RWPE2 (cell line): Measurements from ENCODE around the gene N4BP2.

Experiments
- ATAC-seq: fragments of 200-7000 bp; cut with Tn5 transposase; 3 replicates; pipeline ENCODE4 v1.9.1; 2021; ENCODE audit warnings: low read depth
- DNase-seq: peaks from one replicate; pipeline ENCODE4 v3.0.0-alpha.2; 2020; ENCODE audit warnings: low spot score
- H3K27ac ChIP-seq: fragments of 450-650 bp; 2 replicates; pipeline ENCODE4 v1.5.1; 2017; ENCODE audit warnings: mild to moderate bottlenecking; ENCODE audit not compliant: poor library complexity, severe bottlenecking
- H3K27me3 ChIP-seq: fragments of 250-450 bp; sonication (Bioruptor Pico); 2 replicates; pipeline ENCODE4 v1.5.1; 2021; ENCODE audit warnings: mild to moderate bottlenecking, moderate library complexity; ENCODE audit not compliant: insufficient read depth, poor library complexity, severe bottlenecking
- H3K36me3 ChIP-seq: fragments of 250-450 bp; sonication (Bioruptor Pico); 2 replicates; pipeline ENCODE4 v1.5.1; 2020; ENCODE audit warnings: low read depth, mild to moderate bottlenecking, moderate library complexity
- H3K4me1 ChIP-seq: fragments of 250-450 bp; sonication (Bioruptor Pico); 2 replicates; pipeline ENCODE4 v1.5.1; 2021; ENCODE audit warnings: mild to moderate bottlenecking, moderate library complexity; ENCODE audit not compliant: insufficient read depth, poor library complexity, severe bottlenecking
- H3K4me3 ChIP-seq: fragments of 250-450 bp; sonication (Bioruptor Pico); 2 replicates; pipeline ENCODE4 v1.5.1; 2021; ENCODE audit warnings: mild to moderate bottlenecking, moderate library complexity; ENCODE audit not compliant: severe bottlenecking
- H3K9me3 ChIP-seq: fragments of 250-450 bp; sonication (Bioruptor Pico); 2 replicates; pipeline ENCODE4 v1.5.1; 2021; ENCODE audit warnings: mild to moderate bottlenecking, moderate library complexity; ENCODE audit not compliant: severe bottlenecking
- CTCF ChIP-seq: fragments of 450-650 bp; IDR thresholded peaks from one replicate; pipeline ENCODE4 v1.5.1; 2017; ENCODE audit warnings: mild to moderate bottlenecking, moderate library complexity; ENCODE audit not compliant: poor library complexity, severe bottlenecking

The N4BP2 gene

GRCh38 chr4:40165916-40166315 lies 109.3 kb downstream of the N4BP2 start:
- ATAC-seq (no peak), DNase-seq (no peak)
- Histone ChIP-seq H3K4me3 (no peak overlapping the region), H3K27ac (no peak overlapping the region), H3K9me3 (peaks cover 8% of the 10 kb centered on the region), H3K36me3 (peaks cover 5% of the 10 kb centered on the region; the same call in 1 of the 2 replicates), H3K27me3 (no peaks in the 10 kb centered on the region), H3K4me1 (no peaks in the 10 kb centered on the region)
- no peak for TF ChIP-seq CTCF

- no peak for TF ChIP-seq CTCF
- Histone ChIP-seq H3K36me3 (peaks cover 5% of the 10 kb centered on the region; the same call in 1 of the 2 replicates), H3K27ac (no peak overlapping the region), H3K4me1 (no peaks in the 10 kb centered on the region), H3K4me3 (no peak overlapping the region), H3K27me3 (no peaks in the 10 kb centered on the region), H3K9me3 (peaks cover 8% of the 10 kb centered on the region)
- ATAC-seq (no peak), DNase-seq (no peak)
These were observed 111.4 kb downstream of the N4BP2 start for GRCh38 chr4:40168070-40168469.

GRCh38 chr4:40170588-40170987 lies 113.9 kb downstream of the N4BP2 start:
- ATAC-seq, result no peak
- Histone ChIP-seq H3K27ac (no peak overlapping the region), H3K4me3 (no peak overlapping the region), H3K36me3 (peaks cover 5% of the 10 kb centered on the region; the same call in 1 of the 2 replicates), H3K9me3 (peaks cover 8% of the 10 kb centered on the region), H3K27me3 (no peaks in the 10 kb centered on the region), H3K4me1 (no peaks in the 10 kb centered on the region)
- no peak for DNase-seq
- TF ChIP-seq CTCF, result no peak

- Histone ChIP-seq H3K4me3 (no peak overlapping the region), H3K9me3 (no peaks in the 10 kb centered on the region), H3K4me1 (no peaks in the 10 kb centered on the region), H3K27ac (no peak overlapping the region), H3K36me3 (no peaks in the 10 kb centered on the region), H3K27me3 (no peaks in the 10 kb centered on the region)
- no peak for TF ChIP-seq CTCF
- ATAC-seq (no peak), DNase-seq (no peak)
These were observed 116.8 kb downstream of the N4BP2 start for GRCh38 chr4:40173470-40173875.

- TF ChIP-seq CTCF, result no peak
- no peaks in the 10 kb centered on the region for H3K27me3 ChIP-seq
- no peaks in the 10 kb centered on the region for H3K9me3 ChIP-seq
- DNase-seq, result no peak
- no peaks in the 10 kb centered on the region for H3K36me3 ChIP-seq
- H3K4me1 ChIP-seq, result peaks cover 13% of the 10 kb centered on the region
- no peak overlapping the region for H3K27ac ChIP-seq
- no peak for ATAC-seq
- no peak overlapping the region for H3K4me3 ChIP-seq
These were observed 120.0 kb downstream of the N4BP2 start for GRCh38 chr4:40176602-40177001.
